RCC 7860 (cell line): ENCODE measurements around the gene PGA3.
"Not testable (repeated sequence)": the region's sequence is repeated elsewhere in the genome, so short reads cannot be mapped to it uniquely, and the experiment has no call there.

Experiments used
- DNase-seq: peaks from one replicate; pipeline ENCODE4 v3.0.0-alpha.2; 2015; ENCODE audit warnings: low spot score
- FAIRE-seq: peaks from 2 replicates; lab custom pipeline; 2012; peaks lifted over from hg19 to GRCh38; lab: Jason Lieb, UNC

Gene PGA3

GRCh38 chr11:61245284-61245964, 42.1 kb downstream of the PGA3 start:
- not testable (repeated sequence) for DNase-seq, FAIRE-seq

DNA sequence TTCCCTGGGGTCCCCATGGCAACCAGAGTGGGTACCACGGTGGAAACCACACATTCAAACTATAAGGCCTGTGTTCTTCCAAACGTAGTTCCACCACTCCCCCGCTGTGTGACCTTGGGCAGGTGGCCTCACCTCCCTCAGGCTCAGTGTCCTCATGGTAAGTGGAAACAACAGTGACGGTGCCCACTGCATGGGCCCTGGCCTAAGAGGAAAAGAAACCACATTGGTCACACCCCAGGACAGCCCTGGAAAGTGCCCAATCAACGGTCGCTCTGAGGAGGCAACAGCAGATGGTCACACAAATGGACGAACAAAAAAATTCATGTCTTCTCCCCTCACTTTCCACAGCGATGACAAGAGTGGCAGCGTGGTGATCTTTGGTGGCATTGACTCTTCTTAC, 44.8 kb downstream of the PGA3 start:
- DNase-seq, FAIRE-seq: not testable (repeated sequence)

GRCh38 chr11:61249201-61249600, 45.9 kb downstream of the PGA3 start:
- not testable (repeated sequence) for DNase-seq, FAIRE-seq

- not testable (repeated sequence) for FAIRE-seq, DNase-seq
Observed at GRCh38 chr11:61250796-61251765, 47.8 kb downstream of the PGA3 start.

- not testable (repeated sequence) for DNase-seq, FAIRE-seq
Observed at GRCh38 chr11:61252332-61252731, 49.0 kb downstream of the PGA3 start.

GRCh38 chr11:61254403-61255025, 51.2 kb downstream of the PGA3 start:
- FAIRE-seq = no peak

DNA sequence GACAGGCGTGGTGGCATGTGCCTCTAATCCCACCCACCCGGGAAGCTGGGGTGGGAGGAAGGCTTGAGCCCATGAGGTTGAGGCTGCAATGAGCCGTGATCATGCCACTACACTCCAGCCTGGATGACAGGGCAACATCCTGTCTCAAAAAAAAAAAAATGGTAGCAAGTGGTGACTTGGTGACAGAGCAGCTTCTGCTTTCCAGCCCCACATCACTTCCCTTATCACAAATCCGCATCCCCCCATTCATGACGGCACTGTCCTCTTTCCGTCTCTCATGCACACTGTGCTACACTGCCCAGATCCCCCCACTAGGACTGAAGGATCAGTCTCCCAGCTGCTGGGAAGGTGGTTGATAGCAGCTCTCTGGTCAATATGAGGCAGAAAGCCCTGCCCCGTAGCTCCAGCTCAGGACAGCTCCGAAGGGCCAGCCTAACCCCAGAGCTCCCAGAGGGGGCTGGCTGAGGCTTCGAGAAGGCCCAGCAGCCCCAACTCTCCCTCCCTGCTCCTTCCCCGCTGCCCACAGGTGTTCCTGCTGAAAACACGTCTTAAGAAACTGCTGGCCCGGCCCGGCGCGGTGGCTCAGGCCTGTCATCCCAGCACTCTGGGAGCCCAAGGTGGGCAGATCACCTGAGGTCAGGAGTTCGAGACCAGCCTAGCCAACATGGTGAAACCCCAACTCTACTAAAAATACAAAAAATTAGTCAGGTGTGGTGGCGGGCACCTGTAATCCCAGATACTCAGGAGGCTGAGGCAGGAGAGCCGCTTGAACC, 53.6 kb downstream of the PGA3 start:
- no peak for FAIRE-seq
- no peak for DNase-seq

More at GRCh38 chr11:61254403-61255025, 51.2 kb downstream of the PGA3 start:
- peak; percentile 32 for DNase-seq

DNA sequence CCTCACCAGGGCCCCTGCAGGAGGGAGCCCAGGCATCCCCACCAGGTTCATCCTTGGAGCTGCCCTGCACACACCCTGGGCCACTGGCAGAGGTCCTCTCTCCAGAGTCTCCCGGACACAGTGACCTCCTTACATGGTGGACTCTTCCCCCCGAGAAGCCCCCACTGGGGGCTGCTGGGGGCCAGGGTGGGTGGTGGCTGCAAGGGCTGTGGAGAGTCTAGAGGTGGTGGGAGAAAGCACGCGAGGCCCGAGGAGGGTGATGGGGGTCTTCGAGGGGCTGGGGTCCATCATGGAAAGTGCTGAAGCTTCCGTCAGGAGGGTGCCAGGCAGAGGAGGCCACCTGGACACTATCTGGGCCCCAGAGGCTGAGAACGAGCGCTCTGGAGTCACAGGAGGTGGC, 55.2 kb downstream of the PGA3 start:
- no peak for DNase-seq
- FAIRE-seq = no peak

- FAIRE-seq (no peak), DNase-seq (no peak)
Observed at GRCh38 chr11:61259363-61259762, 56.0 kb downstream of the PGA3 start.
